PFSK-1 (cell line): ENCODE results near the gene USH1C.

Source experiments
- FOXP2 ChIP-seq: optimal IDR thresholded peaks from 2 replicates; pipeline ENCODE3; 2011; ENCODE audit warnings: borderline replicate concordance, control low read depth, inconsistent platforms; ENCODE audit not compliant: insufficient read depth; ENCODE audit errors: extremely low read length, extremely low read depth
- POLR2AphosphoS5 ChIP-seq: IDR thresholded peaks from 2 replicates; pipeline ENCODE4 v1.6.1; 2012; ENCODE audit warnings: low read depth, mild to moderate bottlenecking, control low read depth, low read length, moderate library complexity
- REST ChIP-seq, 2 experiments: IDR thresholded peaks; 2 replicates each; pipeline versions ENCODE4 v1.6.1 to v1.8.0; 2011 to 2012; ENCODE audit warnings: low read depth in 2 of 2, low read length in 2 of 2, control low read depth in 1 of 2, inconsistent platforms in 1 of 2, mild to moderate bottlenecking in 1 of 2, moderate library complexity in 1 of 2; ENCODE audit not compliant: insufficient read depth in 1 of 2
- SIN3A ChIP-seq: IDR thresholded peaks from 2 replicates; pipeline ENCODE4 v1.6.1; 2012; ENCODE audit warnings: mild to moderate bottlenecking, low read length, moderate library complexity, borderline replicate concordance; ENCODE audit not compliant: insufficient read depth
- TAF1 ChIP-seq: IDR thresholded peaks from 2 replicates; pipeline ENCODE4 v1.6.1; 2012; ENCODE audit warnings: low read length, control low read depth, borderline replicate concordance; ENCODE audit not compliant: insufficient read depth

The USH1C gene

GRCh38 chr11:17542249-17542648 is 2.0 kb downstream of the USH1C start:
- TF ChIP-seq FOXP2 (no peak), TAF1 (no peak), POLR2AphosphoS5 (no peak), REST (IDR thresholded peaks at IDR 0.05; ENCODE audit: insufficient read depth in 1 of 2, low read depth in 2 of 2, low read length in 2 of 2) (no peak), SIN3A (no peak)

- TF ChIP-seq TAF1 (no peak), FOXP2 (no peak), POLR2AphosphoS5 (no peak)
Observed at GRCh38 chr11:17541330-17541885, 2.8 kb downstream of the USH1C start.

GRCh38 chr11:17540807-17541206 is 3.4 kb downstream of the USH1C start:
- TF ChIP-seq SIN3A (no peak), FOXP2 (no peak), POLR2AphosphoS5 (no peak), REST (IDR thresholded peaks at IDR 0.05; ENCODE audit: insufficient read depth in 1 of 2, low read depth in 2 of 2, low read length in 2 of 2) (no peak), TAF1 (no peak)

- no peak for TF ChIP-seq TAF1
- no peak for TF ChIP-seq POLR2AphosphoS5
- no peak for TF ChIP-seq FOXP2
- no peak for TF ChIP-seq SIN3A
- no peak for TF ChIP-seq REST (IDR thresholded peaks at IDR 0.05; ENCODE audit: insufficient read depth in 1 of 2, low read depth in 2 of 2, low read length in 2 of 2)
Observed at GRCh38 chr11:17538731-17539130, 5.5 kb downstream of the USH1C start.

- TF ChIP-seq TAF1 (no peak), FOXP2 (no peak), REST (IDR thresholded peaks at IDR 0.05; ENCODE audit: insufficient read depth in 1 of 2, low read depth in 2 of 2, low read length in 2 of 2) (no peak), SIN3A (no peak), POLR2AphosphoS5 (no peak)
Observed at GRCh38 chr11:17538054-17538453, 6.2 kb downstream of the USH1C start.

- TF ChIP-seq TAF1, result no peak
- no peak for TF ChIP-seq SIN3A
- no peak for TF ChIP-seq REST (IDR thresholded peaks at IDR 0.05; ENCODE audit: insufficient read depth in 1 of 2, low read depth in 2 of 2, low read length in 2 of 2)
- no peak for TF ChIP-seq FOXP2
- TF ChIP-seq POLR2AphosphoS5, result no peak
Observed at GRCh38 chr11:17537261-17537660, 7.0 kb downstream of the USH1C start.
